Smooth muscle cell of the pulmonary artery (primary cell): ENCODE measurements around the gene KCNK7. TPM values are rescaled to one million over a fixed set of nuclear protein-coding genes. Genes with fewer than 3 reads are reported as not detected.

Experiments used
- total RNA-seq: library from RNA; depleted of rRNA; stranded (reverse); fragments of >200 nt; gene quantifications from 2 replicates; pipeline ENCODE4 v1.2.3, GENCODE V29; 2014

KCNK7 gene, protein sequence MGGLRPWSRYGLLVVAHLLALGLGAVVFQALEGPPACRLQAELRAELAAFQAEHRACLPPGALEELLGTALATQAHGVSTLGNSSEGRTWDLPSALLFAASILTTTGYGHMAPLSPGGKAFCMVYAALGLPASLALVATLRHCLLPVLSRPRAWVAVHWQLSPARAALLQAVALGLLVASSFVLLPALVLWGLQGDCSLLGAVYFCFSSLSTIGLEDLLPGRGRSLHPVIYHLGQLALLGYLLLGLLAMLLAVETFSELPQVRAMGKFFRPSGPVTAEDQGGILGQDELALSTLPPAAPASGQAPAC
- total RNA-seq, result 0.07 and 0.10 TPM in 2 replicates

DNA sequence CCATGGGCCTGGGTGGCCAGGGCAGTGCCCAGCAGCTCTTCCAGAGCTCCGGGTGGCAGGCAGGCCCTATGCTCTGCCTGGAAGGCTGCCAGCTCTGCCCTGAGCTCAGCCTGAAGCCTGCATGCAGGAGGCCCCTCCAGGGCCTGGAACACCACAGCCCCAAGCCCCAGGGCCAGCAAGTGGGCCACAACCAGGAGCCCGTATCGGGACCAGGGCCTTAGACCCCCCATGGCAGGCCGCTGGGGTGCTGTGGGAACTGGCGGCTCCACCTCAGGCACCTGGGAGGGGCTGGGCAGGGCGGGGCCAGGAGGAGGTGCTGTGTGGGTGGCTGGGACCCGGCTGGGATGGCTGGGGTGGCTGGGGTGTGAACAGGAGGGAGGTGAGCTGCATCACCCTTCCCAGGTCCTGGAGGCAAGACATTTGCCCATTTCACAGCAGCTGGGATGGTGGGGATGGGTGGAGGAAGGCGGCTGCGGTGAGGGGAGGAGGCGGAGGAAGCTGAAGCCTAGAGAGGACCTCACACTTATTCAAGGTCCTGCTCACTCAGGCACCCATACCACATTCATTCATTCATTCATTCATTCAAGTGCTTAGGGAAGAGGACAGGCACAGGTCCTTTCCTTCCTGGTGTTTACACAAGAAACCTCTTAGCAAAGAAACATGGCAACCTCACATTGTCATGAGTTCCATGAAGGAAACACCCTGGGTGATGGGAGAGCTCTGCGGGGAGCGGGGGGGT lies at the start of gene KCNK7:
TSS of gene KCNK7 (minus strand) at position 258 of the 739 bp plus-strand sequence. CDS start at position 230, 28 bp downstream.

DNA sequence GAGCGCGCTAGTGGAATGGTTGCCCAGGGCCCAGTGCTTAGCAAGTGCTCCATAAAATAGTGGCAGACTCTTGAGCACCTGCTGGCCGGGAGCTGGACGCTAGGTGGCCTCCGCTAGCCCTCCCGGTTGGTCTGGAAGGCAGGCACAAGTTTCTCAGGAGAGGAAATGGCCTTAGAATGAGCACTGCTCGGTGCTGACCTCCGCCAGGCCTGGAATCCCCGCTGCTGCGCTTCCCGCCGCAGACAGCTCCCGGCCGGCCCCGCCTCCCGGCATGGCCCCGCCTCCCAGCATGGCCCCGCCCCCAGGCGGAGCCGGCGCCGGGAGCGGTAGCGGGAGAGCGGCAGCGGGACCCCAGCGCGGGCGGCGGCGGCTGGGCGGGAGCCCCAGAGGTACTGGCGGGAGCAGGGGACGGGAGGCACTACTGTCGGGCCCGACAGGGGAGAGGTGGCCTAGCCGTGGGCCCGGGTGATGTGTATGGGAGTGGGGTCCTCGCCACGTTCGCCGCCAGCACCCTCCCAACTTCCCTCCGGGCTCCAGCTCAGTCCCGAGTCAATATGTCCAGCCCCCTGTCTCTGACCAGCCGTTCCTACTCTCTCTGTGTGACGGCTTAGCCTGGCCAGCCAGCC lies 42.3 kb upstream of the KCNK7 start, which contains the start of gene SIPA1:
TSS of gene SIPA1 (plus strand) at position 308 of the 626 bp plus-strand sequence. CDS start 2,821 bp downstream, outside the sequence.

DNA sequence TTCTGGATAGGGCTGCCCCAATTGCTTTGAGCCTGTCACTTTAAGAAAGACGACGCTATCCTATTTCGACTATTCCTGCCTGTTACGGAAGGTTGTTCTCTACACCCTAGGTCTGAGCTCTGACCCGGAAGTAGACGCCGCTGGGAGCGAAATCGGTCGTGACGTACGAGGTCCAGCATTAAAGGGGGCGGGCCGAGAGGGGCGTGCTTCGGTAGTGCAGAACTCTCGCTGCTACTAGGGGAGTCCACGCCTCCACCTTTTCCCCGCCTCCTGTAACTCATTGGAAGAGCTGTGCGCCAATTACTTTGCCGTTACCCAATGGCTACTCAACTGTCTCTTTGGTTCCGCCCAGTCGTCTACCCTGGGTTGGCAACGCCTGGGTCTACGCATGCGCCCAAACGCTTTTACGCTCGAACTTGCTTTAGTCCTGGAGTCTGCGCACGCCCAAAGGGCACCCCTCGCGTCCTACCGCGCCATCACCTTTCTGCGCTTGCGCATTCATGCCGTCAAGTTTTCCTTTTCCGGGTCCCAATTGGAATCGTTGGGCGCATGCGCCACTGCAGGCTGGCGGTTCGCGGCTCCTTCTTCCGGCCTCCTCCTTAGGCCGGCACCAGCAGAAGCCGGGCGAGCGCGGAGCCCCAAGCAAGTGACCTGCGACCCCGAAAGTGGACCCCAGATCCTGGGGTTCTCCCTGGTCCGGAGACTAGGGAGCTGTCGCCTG lies 19.8 kb upstream of the KCNK7 start, which contains the start of gene PCNX3:
TSS of gene PCNX3 (plus strand) at position 548 of the 721 bp plus-strand sequence. CDS start 536 bp downstream, outside the sequence.

DNA sequence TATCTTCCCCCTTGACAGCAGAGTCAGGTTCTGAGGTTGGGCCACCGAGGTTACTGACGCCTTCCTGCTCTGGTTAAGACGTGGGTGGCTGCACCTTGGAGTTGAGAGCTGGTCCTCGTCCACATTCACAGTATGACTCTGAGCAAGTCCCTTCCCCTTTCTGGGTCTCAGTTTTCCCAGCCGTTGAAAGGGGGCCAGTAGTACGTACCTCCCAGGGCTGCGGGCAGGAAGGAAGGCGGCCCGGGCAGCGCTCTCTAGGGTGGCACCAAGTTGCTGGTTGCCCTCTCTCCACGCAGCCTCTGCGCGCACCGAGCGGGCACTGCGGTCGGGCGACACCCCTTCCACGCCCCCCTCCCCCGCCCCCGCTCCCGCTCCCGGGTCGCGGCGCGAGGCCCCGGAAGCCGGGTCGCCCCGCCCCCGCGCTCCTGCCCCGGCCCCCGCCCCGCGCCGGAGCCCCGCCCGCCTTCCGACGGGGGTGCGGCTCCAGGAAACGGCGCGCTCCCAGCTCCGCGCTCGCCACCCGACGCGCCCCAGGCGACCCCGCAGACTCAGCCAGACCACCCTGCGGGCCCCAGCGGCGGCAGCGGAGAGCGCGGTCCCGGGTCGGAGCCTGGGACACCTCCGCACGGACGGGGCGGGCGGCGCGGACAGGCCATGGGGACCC lies 19.9 kb downstream of the KCNK7 start, which contains the start of gene EHBP1L1:
TSS of gene EHBP1L1 (plus strand) at position 486 of the 664 bp plus-strand sequence. CDS start 250 bp downstream, outside the sequence.

DNA sequence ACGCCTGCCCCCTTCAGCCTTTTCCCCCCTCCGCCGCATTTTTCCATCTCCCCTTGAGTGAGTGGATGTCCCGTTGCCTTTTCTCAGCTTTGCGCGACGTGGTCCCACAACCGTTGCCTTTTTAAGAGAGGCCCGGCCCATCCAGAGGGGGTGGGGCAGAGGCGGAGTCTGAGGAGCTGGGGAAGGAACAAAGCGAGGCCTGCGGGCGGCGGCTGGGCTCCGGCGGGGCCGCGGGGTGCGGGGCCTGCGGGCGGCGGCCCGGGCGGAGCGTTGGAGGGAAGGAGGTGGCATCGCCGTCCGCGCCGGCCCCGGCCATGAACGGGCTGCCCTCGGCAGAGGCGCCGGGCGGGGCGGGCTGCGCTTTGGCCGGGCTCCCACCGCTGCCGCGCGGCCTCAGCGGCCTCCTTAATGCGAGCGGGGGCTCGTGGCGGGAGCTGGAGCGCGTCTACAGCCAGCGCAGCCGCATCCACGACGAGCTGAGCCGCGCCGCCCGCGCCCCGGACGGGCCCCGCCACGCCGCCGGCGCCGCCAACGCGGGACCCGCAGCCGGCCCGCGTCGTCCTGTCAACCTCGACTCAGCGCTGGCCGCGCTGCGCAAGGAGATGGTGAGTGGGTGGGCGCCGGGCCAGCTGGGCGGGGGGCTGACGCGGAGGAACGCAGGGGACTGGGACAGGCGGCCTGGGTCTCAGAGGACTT lies 23.1 kb downstream of the KCNK7 start, which contains the start of gene FAM89B:
TSS of gene FAM89B (plus strand) at position 183 of the 696 bp plus-strand sequence. CDS start at position 315, 132 bp downstream.

DNA sequence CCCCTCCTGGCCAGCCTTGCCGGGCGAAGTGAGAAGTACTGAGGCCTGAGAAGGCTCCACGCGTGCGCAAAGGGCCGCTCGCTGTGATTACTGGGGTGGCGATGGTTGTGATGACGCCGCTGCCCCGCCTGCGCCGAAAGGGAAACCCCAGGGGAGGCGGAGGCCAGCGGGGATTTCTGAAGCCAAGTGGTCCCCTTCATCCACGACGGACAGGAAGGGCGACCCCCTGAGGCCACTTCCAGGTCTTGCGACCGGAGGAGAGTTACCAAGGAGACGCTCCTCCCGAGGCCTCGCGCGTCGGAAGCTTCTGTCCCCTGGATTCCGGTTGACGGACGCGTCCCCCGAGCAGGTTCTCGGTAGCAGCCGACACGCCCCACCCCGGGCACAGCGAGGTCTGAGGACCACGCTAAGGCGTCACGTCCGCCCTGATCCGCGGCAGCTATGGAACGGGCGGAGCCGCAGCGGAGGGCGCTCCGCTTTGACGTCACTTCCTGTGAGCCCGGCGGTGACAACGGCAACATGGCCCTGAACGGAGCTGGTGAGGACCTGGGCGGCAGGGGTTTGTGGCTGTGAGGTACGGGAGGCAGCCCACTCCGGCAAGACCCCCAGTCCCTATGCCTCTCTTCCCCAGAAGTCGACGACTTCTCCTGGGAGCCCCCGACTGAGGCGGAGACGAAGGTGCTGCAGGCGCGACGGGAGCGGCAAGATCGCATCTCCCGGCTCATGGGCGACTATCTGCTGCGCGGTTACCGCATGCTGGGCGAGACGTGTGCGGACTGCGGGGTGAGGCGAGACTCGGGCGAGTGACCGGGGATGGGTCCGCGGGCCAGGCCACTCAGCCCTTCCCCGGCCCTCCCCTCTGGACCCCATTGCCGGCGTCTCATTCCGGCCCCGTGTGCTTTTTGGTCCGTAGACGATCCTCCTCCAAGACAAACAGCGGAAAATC lies 25.4 kb downstream of the KCNK7 start, which contains the start of gene ZNRD2:
TSS of gene ZNRD2 (plus strand) at position 505 of the 946 bp plus-strand sequence. CDS start at position 520, 15 bp downstream.

DNA sequence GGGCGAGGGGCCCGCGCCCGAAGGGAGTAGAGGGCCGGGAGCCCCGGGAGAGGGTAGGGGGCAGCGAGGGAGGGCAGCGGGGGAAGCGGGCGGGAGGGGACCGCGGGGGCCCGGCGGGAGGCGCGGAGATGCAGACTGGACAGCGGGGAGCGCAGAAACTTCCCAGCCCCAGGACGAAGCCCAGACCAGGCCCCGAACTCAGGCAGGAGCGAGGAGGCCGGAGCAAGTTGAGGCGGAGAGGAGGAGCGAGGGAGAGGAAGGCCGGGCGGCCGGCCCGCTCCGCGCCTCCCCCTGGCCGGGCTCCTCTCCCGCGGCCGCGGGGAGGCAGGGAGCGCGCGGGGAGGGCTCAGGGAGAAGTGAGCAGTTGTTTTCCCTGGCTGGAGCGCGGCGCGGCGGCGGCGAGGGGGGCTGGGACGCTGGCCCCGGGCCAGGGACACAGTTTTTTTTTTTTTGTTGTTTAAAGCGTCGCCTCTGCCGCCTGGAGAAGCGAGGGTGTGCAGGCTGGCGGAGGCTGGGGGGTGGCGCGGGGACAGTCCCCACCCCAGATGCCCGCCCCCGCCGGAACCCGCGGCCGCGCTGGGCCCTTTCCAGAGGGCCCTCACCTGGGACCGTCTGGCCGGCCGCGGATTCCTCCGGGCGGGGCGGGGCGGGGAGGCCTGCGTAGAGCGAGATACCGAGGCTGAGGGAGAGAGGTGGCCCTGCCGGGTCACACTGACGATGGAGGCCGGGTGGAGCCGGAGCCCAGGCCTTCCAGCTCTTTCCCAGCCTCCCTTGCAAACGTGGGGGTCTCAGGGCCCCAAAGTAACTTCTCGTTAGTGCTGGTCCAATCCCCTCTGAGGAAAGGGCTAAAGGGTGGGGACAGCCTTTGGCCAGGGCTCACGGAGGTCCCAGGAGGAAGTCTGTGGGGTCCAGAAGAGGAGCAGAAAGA lies 37.3 kb downstream of the KCNK7 start, which contains the start of gene LTBP3:
TSS of gene LTBP3 (minus strand) at position 358 of the 928 bp plus-strand sequence. CDS start 400 bp downstream, outside the sequence.

Other genes with a start within 250 kb of the KCNK7 start
- 0.07 and 0.13 TPM in 2 replicates for gene TIGD3, start 241.0 kb downstream of the KCNK7 start, total RNA-seq
- 2.8 and 3.1 TPM in 2 replicates for gene SLC25A45, start 213.2 kb downstream of the KCNK7 start, total RNA-seq
- gene FRMD8, start 209.2 kb downstream of the KCNK7 start, total RNA-seq, result 32.6 and 47.5 TPM in 2 replicates
- gene NEAT1, start 173.0 kb downstream of the KCNK7 start, total RNA-seq, result 311 and 515 TPM in 2 replicates
- 10,790 and 14,969 TPM in 2 replicates for gene MALAT1, start 96.8 kb downstream of the KCNK7 start, total RNA-seq
- 97.8 and 105 TPM in 2 replicates for gene SCYL1, start 70.7 kb downstream of the KCNK7 start, total RNA-seq
- 138 and 166 TPM in 2 replicates for gene LTBP3, start 37.4 kb downstream of the KCNK7 start, total RNA-seq
- 31.5 and 37.9 TPM in 2 replicates for gene ZNRD2, start 25.3 kb downstream of the KCNK7 start, total RNA-seq
- 23.5 and 41.3 TPM in 2 replicates for gene FAM89B, start 23.3 kb downstream of the KCNK7 start, total RNA-seq
- gene EHBP1L1, start 19.7 kb downstream of the KCNK7 start, total RNA-seq, result 97.6 and 153 TPM in 2 replicates
- 21.7 and 32.6 TPM in 2 replicates for gene MAP3K11, start 18.4 kb upstream of the KCNK7 start, total RNA-seq
- 24.2 and 36.9 TPM in 2 replicates for gene PCNX3, start 20.0 kb upstream of the KCNK7 start, total RNA-seq
- gene SIPA1, start 42.3 kb upstream of the KCNK7 start, total RNA-seq, result 23.3 and 23.8 TPM in 2 replicates
- 22.9 and 30.1 TPM in 2 replicates for gene RELA, start 67.1 kb upstream of the KCNK7 start, total RNA-seq
- gene KAT5, start 116.5 kb upstream of the KCNK7 start, total RNA-seq, result 37.6 and 42.1 TPM in 2 replicates
- gene RNASEH2C, start 125.0 kb upstream of the KCNK7 start, total RNA-seq, result 17.4 and 20.1 TPM in 2 replicates
- 7.6 and 12.5 TPM in 2 replicates for gene AP5B1, start 185.2 kb upstream of the KCNK7 start, total RNA-seq
- gene OVOL1, start 191.3 kb upstream of the KCNK7 start, total RNA-seq, result not detected in 2 replicates
- 1.3 and 4.0 TPM in 2 replicates for gene SNX32, start 238.2 kb upstream of the KCNK7 start, total RNA-seq